ENCODE measurements around the gene KIN. TPM values are rescaled to one million over a fixed set of nuclear protein-coding genes. Genes with fewer than 3 reads are reported as not detected.

Gene KIN
- total RNA-seq, 4 donors from 2014 or later, result 5.1 to 8.2 (median 5.8) TPM

- no peak for TF ChIP-seq CTCF (IDR thresholded peaks at IDR 0.05; ENCODE audit: low read depth)
Measured at GRCh38 chr10:7810443-7810842, 22.6 kb upstream of the KIN start.

GRCh38 chr10:7808686-7809267, 21.0 kb upstream of the KIN start:
- TF ChIP-seq CTCF (IDR thresholded peaks at IDR 0.05; ENCODE audit: low read depth), result no peak

GRCh38 chr10:7804741-7805140, 16.9 kb upstream of the KIN start:
- TF ChIP-seq CTCF (IDR thresholded peaks at IDR 0.05; ENCODE audit: low read depth), result no peak

GRCh38 chr10:7804216-7804615, 16.4 kb upstream of the KIN start:
- TF ChIP-seq CTCF (IDR thresholded peaks at IDR 0.05; ENCODE audit: low read depth), result no peak

- no peak for TF ChIP-seq CTCF (IDR thresholded peaks at IDR 0.05; ENCODE audit: low read depth)
Measured at GRCh38 chr10:7802606-7803005, 14.8 kb upstream of the KIN start.

- no peak for TF ChIP-seq CTCF (IDR thresholded peaks at IDR 0.05; ENCODE audit: low read depth)
Measured at GRCh38 chr10:7797582-7797981, 9.8 kb upstream of the KIN start.

GRCh38 chr10:7795605-7796004, 7.8 kb upstream of the KIN start:
- no peak for TF ChIP-seq CTCF (IDR thresholded peaks at IDR 0.05; ENCODE audit: low read depth)

Data from subcutaneous adipose tissue (tissue), 4 donors.